Activated CD4-positive, alpha-beta T cell treated with anti-CD3 and anti-CD28 coated beads for 24 hours (primary cell): ENCODE data around the gene SCEL.
"Not testable (repeated sequence)": the region's sequence is repeated elsewhere in the genome, so short reads cannot be mapped to it uniquely, and the experiment has no call there.

Source experiments
- DNase-seq, 2 donors: peaks; one replicate each; pipeline ENCODE4 v3.0.0-alpha.2; 2020; ENCODE audit warnings: low read depth in 2 of 2

Gene SCEL

DNA sequence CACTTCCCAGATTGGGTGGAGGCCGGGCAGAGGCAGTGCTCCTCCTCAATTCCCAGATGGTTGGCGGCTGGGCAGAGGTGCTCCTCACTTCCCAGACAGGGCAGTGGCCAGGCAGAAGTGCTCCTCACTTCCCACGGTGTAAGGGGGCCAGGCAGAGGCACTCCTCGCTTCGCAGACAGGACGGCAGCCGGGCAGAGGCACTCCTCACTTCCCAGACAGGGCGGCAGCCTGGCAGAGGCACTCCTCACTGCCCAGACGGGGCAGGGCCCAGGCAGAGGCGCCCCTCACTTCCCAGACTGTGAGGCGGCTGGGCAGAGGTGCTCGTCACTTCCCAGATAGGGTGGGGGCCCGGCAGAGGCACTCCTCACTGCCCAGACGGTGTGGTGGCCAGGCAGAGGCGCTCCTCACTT is 125.3 kb downstream of the SCEL start:
- DNase-seq = no peak

- not testable (repeated sequence) for DNase-seq
These were observed 126.8 kb downstream of the SCEL start for GRCh38 chr13:77662301-77662700.

GRCh38 chr13:77662831-77663230 is 127.3 kb downstream of the SCEL start:
- not testable (repeated sequence) for DNase-seq

- DNase-seq = no peak
These were observed 139.3 kb downstream of the SCEL start for GRCh38 chr13:77674852-77675251.

DNA sequence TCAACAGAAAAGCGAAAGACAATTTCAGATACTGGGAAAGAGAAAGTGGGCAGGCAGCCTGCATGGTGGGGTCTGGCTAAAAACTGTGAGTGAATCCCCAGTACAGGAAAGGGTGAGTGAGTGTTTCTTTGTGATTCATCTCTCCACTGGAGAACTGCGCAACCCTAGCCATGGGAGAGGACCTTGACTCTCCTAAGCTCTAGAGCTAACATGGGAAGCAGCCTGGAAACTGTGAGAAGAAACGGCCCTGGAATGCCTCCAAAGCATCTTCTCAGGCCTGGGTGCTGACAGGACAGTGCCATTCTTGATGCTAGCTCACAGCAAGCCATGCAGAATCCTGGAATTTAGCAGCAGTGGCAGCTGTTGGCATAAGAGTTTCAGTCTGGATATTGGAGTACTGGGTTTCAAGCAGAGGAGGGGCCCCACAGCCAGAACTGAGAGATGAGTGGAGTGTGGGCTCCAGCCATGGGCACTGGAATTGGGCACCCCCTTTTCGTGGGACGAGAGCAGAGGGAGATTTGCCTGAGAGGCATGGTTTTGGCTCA is 143.3 kb downstream of the SCEL start:
- no peak for DNase-seq

DNA sequence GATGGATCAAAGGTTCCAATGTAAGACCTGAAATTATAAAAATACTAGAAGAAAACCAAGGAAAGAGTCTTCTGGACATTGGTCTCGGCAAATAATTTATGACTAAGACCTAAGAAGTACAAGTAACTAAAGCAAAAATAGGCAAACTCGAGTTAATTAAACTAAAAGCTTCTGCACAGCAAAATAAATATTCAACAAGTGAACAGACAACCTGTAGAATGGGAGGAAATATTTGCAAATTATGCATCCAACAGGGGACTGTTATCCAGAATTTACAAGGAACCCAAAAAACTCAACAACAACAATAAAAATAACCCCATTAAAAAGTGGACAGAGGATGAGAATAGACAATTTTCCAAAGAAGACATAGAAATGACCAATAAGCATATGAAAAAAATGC is 152.3 kb downstream of the SCEL start:
- DNase-seq = no peak

GRCh38 chr13:77691871-77692270 is 156.4 kb downstream of the SCEL start:
- no peak for DNase-seq

- no peak for DNase-seq
These were observed 157.4 kb downstream of the SCEL start for GRCh38 chr13:77692746-77693448.

- no peak for DNase-seq
These were observed 158.0 kb downstream of the SCEL start for GRCh38 chr13:77693449-77693940.
